HG03378 (cell line): ENCODE data around the gene NTMT2.
"Not testable (repeated sequence)": the region's sequence is repeated elsewhere in the genome, so short reads cannot be mapped to it uniquely, and the experiment has no call there.

Experiments used
- ATAC-seq: cut with Tn5 transposase; IDR thresholded peaks from one replicate; pipeline ENCODE4 v1.9.1; 2021; ENCODE audit warnings: mild to moderate bottlenecking, moderate library complexity; ENCODE audit not compliant: unreplicated experiment

The NTMT2 gene

DNA sequence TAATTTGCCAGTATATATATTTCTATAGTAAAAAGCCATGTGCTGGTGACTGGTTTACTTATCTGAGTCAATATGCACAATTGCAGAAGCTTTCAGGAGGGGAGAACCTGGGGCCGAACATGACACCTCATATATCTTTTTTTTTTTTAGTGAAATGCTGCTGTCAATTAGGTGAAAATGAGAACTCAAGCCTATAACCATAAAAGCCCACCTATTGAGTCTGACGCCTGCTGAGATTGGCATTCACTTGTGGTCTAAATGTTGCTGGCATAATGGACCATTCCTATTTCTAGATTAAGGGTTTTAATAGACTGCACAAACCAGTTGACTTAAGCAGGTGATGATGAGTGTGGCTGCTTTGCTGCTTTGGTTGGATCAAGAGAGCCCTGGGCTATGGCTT lies 10.8 kb downstream of the NTMT2 start:
- no peak for ATAC-seq

DNA sequence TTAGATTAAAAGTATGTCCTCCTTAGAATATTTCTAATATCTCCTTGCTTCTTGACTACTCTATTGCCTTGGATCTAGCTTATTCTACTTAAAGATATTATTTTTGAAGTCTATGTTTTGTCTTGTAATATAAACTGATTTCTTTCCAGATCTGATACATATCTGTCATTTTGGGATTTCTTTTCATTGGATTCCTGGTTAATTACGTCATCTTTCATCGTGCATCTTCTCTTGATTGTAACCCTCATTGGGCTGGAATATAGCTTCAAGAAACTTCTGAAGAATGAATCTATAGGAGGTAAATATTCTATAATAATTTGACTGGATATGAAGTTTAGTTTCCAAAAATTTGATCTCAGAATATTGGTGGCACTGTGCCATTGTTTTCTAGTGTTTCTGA lies 12.1 kb downstream of the NTMT2 start:
- ATAC-seq, result no peak

GRCh38 chr1:170162459-170163246 lies 16.9 kb downstream of the NTMT2 start:
- no peak for ATAC-seq

- no peak for ATAC-seq
Measured at GRCh38 chr1:170164103-170164763, 18.5 kb downstream of the NTMT2 start.

GRCh38 chr1:170166518-170167180 lies 20.9 kb downstream of the NTMT2 start:
- ATAC-seq, result no peak

- no peak for ATAC-seq
Measured at GRCh38 chr1:170168265-170168664, 22.5 kb downstream of the NTMT2 start.

GRCh38 chr1:170170513-170170912 lies 24.8 kb downstream of the NTMT2 start:
- ATAC-seq, result not testable (repeated sequence)

DNA sequence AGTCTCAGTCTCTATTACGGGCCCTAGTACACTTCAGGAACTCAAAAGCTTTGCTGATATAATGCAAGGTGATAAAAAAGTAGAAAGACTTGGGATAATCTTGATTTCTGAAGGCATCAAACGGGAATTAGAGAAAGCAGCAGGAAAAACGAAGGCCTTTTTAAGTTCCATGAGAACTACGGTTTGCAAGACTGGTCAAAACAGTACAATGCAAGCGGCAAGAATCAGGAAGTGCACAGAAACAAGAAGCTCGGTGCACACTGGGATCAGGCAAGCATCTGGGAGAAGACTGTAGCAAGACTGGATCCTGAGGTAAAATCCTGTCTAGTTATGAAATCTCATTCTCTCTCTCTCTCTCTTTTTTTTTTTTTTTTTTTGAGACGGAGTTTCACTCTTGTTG lies 28.6 kb downstream of the NTMT2 start:
- no peak for ATAC-seq

DNA sequence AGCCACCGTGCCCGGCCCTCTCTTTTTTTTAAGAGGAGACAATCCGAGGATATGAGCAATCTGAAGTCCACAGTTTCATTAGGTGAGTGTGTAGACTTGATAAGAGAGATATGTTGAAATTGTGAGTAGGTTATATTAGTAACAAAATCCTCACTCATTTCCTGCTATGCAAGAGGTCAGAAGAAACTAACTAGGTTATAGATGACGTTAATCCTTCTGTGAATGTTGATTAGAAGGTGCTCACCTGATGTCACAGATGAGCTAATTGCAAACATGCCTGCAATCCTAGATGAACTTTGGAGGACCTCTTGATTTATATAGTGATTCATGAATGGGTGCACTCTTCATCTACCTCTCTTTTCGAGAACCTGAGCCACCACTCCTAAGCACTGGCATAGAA lies 29.3 kb downstream of the NTMT2 start:
- ATAC-seq, result no peak

- no peak for ATAC-seq
Measured at GRCh38 chr1:170175484-170175883, 29.7 kb downstream of the NTMT2 start.

- ATAC-seq, result no peak
Measured at GRCh38 chr1:170176772-170177171, 31.0 kb downstream of the NTMT2 start.

DNA sequence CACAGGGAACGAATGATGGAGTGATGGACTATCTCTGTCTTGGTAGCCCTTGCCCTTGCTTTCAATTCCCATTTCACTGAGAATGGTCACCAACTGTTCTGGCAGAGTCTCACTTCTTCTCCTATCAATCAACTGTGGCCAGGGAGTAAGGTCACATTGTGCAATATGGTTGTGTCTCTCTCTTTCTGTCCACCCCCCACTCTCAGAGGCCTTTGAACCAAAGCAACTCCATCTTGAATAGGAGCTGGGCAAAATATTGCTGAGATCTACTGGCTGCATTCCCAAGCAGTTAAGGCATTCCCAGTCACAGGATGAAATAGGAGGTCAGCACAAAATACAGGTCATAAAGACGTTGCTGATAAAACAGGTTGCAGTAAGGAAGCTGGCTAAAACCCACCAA lies 36.7 kb downstream of the NTMT2 start:
- ATAC-seq, result no peak

GRCh38 chr1:170192546-170192945 lies 46.8 kb downstream of the NTMT2 start:
- ATAC-seq, result no peak

DNA sequence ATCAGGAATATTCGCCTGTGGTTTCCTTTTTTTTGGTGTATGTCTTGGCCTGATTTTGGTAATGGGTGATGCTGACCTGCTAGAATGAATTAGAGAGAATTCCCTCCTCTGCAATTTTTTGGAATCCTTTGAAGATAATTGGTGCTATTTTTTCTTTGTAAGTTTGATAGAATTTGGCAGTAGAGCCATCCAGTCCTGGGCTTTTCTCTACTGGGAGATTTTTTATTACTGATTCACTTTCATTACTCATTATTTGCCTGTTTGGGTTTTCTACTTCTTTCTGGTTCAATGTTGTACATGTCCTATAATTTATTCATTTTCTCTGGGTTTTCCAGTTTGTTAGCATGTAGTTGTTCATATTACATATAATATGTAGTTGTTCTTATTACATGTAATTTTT lies 48.7 kb downstream of the NTMT2 start:
- no peak for ATAC-seq

DNA sequence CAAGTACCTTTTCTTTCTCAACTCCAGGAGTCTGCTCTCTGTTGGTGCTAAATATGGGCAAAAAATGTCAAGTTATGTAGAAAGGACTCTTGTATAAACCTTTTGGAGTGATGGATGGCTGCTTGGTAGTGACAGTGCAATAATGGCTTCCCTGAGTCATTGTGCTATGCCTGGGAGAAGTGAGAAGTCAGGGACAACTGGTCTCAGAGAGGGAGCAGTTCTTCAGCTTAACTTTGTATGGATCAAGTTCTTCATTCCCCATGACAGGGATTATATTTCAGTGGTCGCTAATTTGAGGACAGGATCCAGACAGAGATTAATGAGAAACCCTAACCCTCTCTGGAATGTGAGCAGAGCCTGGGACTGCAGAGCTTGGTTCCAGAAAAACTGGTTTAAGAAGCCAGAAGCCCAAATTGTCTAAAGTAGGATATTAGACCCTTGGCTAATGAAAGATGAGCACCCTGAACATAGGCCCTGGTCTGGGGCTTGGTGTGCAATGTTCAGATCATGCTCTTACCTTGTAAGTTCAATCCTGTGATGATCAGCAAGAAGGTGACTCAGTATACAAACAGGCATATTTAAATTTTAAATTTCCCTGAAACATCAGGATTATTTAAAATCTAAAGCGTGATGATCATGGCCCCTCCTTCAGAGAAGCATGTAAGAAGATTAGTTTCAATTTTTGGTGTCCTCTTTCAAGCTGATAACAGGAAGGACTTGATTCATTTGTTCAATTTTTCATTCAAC lies 50.9 kb downstream of the NTMT2 start:
- ATAC-seq, result no peak

GRCh38 chr1:170198090-170198489 lies 52.3 kb downstream of the NTMT2 start:
- ATAC-seq, result no peak

- ATAC-seq, result no peak
Measured at GRCh38 chr1:170198584-170198983, 52.8 kb downstream of the NTMT2 start.

- ATAC-seq, result no peak
Measured at GRCh38 chr1:170200161-170200560, 54.4 kb downstream of the NTMT2 start.

DNA sequence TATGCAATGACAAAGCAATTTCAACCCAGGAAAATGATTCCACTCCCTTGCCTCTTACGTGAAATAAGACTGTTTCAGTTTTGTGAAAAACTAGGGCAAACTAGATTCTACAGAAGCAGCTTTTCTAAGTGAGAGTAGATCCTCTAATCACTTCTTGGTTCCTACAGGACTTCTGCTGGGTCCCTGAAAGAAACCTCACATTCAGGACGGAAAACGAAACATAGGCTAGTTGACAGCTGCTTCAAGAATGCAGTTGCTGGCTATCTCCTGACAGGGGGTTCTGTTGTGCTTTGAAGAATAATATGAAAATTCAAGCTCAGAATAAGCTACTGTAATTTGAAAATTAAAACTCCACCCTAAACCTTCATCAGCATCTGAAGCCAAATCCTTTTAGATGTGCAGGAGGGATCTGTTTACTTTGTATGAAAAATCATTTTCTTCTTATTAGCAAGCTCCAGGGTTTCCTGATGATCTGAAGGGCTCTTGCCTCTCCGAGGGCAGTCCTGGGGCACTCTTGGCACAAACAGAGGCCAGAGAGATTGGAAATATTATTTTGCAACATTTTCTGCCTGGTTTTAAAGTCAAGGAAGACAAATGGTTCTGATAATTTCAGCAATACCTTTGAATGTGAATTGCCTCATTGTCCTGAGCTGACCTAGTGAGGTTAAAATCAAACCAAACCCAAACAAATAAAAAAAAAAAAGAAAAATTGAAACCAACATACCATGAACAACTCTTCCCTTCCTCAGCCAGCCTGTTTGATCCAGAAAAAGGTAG lies 55.0 kb downstream of the NTMT2 start:
- ATAC-seq, result no peak

DNA sequence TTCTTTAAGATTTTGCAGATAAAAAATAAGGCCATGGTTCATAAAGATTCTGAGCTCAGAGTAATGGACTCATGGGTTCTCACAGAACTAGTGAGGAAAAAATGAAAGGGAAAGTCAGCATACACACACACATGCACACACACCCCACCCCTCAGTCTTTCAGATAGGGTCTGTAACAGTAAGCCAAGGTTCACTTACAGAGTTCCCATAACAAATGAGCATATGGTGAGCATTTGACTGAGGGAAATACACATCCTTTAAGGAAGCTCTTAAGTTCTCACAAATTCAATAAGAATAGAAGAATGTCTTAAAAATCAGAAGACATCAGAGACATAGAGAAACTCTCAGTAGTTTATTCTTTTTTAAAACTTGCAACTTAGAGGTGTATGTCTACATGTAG lies 57.9 kb downstream of the NTMT2 start:
- ATAC-seq, result no peak

GRCh38 chr1:170204121-170204520 lies 58.4 kb downstream of the NTMT2 start:
- no peak for ATAC-seq
